ENCODE results near the gene PPP2R5A.
A peak's percentile ranks its signal among the peaks of the same experiment; 100 is the strongest.
"Not testable (repeated sequence)": the region's sequence is repeated elsewhere in the genome, so short reads cannot be mapped to it uniquely, and the experiment has no call there.

PPP2R5A gene

DNA sequence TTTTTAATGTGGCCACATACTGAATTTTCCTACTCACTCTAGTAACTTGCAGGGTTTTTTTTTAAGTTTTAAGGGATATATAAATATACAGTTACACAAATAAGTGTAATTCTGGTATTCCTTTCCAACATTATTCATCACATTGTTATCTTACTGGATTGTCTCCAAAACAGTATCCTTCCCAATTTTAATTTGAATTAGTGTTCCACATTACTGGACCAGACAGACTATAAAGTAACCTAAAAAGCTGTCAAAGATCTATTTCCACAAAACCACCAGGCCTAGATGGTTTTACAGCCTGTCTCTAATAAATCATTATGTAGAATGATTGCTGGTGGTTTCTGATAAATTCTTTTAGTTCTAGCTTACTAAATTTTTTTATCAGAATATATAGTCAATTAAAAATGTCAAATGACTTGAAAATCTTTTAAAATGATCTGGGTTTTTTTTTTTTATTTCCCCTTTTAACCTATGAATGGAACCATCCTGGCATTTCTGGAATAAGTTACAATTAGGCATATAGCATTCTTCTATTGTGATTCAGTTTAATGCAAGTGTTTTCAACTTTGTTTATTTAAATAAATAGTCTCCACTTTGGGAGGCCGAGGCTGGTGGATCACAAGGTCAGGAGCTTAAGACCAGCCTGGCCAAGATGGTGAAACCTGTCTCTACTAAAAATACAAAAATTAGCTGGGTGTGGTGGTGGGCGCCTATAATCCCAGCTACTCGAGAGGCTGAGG is 70.2 kb downstream of the PPP2R5A start:
- no peak for DNase-seq (ENCODE audit: low spot score)

DNA sequence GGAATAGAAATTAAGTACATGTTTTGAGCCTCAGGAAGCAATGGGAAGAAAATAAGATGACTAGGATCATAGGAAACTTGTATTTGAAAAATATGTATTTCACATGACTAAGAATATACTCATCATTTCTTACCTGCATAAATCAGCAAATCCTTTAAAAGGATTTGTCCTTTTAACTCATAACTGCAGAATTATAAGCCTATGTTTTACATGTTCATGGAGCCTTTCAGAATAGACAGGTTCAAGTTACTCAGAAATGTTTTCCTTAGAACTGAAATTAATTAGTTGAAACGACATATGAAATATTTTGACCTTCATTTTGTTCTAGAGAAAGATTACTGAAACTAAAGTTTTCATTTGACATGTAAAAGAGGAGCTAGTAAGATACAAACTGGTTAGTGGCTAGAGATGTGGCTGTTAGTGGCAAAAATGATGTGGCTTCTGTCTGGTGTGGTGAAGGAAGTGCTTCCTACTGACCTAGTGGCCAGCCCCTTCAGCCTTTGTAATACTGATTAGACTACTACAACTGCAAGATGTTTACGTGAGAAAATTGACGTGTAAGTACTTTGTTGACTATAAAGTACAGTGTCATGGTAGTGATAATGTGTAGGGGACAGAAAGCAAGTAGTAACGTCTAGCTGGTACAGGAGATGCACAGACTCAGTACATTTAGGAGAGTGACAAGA is 74.7 kb downstream of the PPP2R5A start:
- DNase-seq (ENCODE audit: low spot score) = no peak

DNA sequence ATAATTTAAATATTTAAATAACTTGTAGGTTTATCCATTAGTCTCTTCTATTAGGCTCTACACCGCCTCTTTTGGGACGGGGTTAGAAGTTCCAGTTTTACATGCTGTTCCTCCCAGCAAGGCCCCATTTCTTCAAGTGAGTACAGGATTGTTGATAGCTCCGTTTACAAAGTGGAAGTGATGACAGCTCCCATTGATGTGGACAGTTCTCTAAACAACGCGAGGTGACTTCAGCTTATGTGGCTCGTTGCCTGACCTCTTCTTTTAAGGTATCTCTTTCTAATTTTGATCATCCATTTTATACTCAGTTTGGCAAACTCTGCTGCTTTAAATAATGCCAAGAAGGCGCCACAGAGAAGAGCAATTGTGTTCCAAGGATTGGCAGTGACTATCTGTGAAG is 79.8 kb downstream of the PPP2R5A start:
- DNase-seq (ENCODE audit: low spot score) = no peak

DNA sequence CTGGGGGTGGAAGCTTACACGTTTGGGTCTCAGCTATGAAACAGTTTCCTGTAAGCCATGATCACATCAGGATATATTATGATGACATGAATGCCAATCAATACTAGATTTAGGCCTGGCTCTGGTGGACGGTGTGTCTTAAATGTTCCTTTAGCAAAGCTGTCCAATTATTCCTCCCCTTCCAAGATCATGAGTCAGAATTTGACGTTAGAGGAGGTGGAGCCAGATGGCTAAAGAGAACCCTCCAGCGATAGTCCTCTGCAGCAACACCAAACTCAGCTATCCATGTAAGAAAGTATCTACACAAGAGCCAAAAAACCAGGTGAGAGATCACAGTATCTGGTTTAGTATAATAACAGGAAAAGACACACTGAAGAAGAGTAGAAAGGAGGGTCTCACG is 81.7 kb downstream of the PPP2R5A start:
- DNase-seq (ENCODE audit: low spot score) = no peak

GRCh38 chr1:212367474-212368072 is 82.4 kb downstream of the PPP2R5A start:
- DNase-seq (ENCODE audit: low spot score) = peak; percentile 5

GRCh38 chr1:212368073-212368484 is 82.9 kb downstream of the PPP2R5A start:
- DNase-seq (ENCODE audit: low spot score) = peak; percentile 63

DNA sequence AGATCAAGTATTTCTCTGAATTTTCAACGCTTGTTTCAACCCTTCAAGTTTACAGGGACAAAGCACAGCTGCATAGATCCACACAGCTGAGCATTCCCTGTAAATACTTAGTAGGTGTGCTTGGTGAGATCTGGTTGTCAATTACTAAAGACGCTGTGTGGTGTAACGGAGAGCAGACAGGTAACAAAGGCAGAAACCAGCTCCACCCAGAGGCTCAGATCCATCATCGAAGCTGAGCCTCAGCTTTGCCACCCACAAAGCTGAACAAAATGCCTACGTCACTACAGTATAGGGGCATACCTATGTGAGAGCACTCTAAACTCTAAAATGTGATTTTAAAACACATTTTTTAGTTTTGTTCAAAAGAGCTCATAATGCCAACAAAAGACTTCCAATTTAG is 90.8 kb downstream of the PPP2R5A start:
- no peak for DNase-seq (ENCODE audit: low spot score)

DNA sequence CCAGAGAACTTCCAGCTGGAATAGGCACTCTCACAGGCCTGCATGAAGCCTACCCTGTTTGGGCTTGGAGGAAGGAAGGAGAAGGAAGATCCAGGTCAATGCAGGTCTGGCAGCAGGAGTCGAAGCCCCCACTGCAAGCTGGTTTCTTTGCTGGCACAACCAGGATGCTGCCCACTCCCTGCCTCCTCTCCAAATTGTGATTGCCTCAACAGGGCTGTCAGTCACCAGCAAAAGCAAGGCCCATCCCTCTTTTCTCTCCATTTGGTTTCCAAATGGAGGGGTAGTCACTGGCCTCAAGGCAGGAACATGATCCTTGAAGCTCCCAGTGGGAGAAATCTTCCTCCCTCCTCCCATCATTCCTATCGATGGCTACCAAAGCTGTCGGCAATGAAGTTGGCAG is 92.4 kb downstream of the PPP2R5A start:
- DNase-seq (ENCODE audit: low spot score) = no peak

- DNase-seq (ENCODE audit: low spot score) = no peak
Measured at GRCh38 chr1:212379366-212379765, 94.2 kb downstream of the PPP2R5A start.

DNA sequence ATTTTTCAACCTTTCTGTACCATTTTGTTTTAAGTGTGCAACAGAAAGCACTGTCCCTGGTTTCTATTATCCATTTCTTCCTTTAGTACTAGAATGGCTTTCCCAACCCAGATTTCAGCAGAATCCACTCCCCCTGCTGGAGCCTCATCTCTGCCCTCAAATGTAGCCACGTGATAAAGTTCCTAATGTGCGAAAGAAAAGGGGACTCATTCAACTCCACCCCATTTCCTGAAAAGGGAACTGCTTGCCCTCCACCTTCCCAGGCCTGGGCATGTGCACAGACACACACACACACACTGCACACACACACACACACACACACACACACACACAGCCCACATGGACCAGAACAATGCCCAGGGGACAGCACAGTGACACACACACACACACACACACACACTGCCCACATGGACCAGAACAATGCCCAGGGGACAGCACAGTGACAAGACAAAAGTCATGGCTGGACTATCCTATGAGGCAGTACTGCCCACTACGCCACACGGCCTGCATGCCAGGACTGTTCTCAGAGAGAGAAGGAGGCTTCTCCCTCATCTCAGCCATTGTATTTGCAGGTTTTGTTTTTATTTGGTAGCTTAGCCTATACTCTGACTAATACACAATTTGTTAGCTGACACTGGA is 96.3 kb downstream of the PPP2R5A start:
- DNase-seq (ENCODE audit: low spot score) = no peak

DNA sequence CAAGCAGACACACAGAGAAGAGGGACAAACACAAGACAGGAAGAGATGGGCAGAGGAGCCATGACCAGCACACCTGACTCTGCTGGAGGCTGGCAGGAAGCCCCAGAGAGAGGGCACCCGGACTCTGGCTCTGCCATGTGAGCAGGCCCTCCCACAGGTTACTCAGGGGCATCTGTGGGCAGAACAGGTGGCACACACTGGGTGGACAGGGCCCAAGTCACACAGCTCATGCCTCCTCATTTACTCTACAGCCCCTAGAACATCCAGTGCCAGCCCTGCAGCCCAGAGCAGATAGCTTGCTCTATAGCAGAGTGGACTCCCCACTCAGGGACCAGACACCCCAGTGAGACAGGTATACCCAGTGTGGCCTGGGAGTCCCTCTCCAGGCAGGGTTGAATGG is 100.8 kb downstream of the PPP2R5A start:
- no peak for DNase-seq (ENCODE audit: low spot score)

DNA sequence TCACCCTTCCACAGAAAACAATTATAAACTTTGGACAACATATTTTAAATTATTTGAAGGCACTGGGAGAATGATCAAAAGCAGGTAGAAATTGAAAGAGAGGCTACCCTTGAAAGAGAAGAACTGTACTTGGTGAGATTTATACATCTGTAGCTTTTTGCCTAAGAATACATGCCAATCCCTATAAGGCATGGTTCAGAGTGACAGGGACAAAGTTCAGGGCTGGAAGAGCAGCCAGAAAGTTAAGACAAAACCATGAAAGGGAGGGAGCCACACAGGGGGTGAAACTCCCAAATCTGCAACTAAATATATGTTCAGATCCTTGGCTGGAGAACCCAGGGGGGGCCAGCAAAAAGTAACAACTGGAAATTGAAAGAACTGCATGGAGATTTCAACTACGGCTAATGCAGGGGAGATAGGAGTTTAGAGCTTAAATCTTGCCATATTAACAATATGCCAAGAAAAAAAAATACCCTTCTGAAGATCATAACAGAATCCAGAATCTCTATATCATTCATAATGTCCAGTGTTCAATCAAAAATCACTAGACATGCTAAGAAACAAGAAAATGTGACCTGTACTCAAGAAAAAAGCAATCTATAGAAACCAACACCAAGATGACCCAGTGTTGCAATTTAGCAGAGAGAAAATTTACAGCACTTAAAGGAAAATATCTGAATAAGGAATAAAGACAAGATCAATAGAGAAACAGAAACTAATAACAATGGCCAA is 103.9 kb downstream of the PPP2R5A start:
- no peak for DNase-seq (ENCODE audit: low spot score)

DNA sequence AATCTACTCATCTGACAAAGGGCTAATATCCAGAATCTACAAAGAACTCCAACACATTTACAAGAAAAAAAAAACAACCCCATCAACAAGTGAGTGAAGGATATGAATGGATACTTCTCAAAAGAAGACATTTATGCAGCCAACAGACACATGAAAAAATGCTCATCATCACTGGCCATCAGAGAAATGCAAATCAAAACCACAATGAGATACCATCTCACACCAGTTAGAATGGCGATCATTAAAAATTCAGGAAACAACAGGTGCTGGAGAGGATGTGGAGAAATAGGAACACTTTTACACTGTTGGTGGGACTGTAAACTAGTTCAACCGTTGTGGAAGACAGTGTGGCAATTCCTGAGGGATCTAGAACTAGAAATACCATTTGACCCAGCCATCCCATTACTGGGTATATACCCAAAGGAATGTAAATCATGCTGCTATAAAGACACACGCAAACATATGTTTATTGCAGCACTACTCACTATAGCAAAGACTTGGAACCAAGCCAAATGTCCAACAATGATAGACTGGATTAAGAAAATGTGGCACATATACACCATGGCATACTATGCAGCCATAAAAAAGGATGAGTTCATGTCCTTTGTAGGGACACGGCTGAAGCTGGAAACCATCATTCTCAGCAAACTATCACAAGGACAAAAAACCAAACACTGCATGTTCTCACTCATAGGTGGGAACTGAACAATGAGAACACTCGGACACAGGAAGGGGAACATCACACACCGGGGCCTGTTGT is 110.6 kb downstream of the PPP2R5A start:
- not testable (repeated sequence) for DNase-seq (ENCODE audit: low spot score)

DNA sequence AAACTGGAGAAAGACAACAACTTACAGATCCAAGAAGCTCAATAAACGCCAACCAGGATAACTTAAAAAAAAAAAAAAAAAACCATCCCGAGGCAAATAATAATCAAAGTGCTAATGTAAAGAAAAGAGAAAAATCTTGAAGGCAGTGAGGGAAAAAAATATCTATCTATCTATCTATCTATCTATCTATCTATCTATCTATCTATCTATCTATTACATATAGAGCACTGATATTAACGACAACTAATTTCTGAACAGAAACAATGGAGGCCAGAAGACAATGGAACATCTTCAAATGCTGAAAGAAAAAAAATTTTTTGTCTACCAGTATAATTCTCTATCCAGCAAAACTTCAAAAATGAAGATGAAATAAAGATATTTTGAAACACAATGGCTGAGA is 111.4 kb downstream of the PPP2R5A start:
- DNase-seq (ENCODE audit: low spot score) = no peak

GRCh38 chr1:212397171-212397570 is 112.0 kb downstream of the PPP2R5A start:
- no peak for DNase-seq (ENCODE audit: low spot score)

DNA sequence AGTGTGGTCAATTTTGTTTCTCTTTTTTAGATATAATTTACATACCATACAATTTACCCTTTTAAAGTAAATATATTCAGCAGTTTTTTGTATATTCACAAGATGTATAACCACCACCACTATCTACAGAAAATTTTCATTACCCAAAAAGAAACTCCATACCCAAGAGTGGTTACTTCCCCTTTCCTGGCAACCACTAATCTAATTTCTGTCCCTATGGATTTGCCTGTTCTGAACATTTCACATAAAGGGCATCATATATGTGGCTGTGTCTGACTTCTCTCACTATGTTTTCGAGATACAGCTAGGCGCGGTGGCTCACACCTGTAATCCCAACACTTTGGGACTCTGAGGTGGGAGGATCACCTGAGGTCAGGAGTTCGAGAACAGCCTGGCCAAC is 115.8 kb downstream of the PPP2R5A start:
- no peak for DNase-seq (ENCODE audit: low spot score)

DNA sequence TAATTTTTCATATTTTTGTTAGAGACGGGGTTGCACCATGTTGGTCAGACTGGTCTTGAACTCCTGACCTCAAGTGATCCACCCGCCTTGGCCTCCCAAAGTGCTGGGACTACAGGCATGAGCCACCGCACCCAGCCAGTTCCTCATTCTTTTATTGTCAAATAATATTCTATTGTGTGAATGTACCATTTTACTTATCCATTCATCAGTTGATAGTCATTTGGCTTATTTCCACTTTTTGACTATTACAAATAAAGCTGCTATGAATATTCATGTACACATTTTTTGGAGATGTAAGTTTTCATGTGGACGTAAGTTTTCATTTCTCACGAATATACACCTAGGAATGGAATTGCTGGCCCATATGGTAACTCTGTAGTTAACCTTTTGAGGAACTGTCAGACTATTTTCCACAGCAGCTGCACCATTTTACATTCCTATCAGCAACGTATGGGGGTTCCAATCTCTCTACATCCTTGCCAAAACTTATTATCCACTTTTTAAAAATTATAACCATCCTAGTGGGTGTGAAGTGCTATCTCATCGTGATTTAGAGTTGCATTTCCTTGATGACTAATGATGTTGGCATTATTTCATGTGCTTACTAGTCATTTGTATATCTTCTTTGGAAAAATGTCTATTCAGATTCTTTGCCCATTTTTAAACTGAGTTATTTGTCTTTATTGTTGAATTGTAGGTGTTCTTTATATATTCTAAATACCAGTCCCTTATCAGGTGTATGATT is 116.8 kb downstream of the PPP2R5A start:
- no peak for DNase-seq (ENCODE audit: low spot score)

- DNase-seq (ENCODE audit: low spot score) = no peak
Measured at GRCh38 chr1:212402666-212403321, 117.6 kb downstream of the PPP2R5A start.

DNA sequence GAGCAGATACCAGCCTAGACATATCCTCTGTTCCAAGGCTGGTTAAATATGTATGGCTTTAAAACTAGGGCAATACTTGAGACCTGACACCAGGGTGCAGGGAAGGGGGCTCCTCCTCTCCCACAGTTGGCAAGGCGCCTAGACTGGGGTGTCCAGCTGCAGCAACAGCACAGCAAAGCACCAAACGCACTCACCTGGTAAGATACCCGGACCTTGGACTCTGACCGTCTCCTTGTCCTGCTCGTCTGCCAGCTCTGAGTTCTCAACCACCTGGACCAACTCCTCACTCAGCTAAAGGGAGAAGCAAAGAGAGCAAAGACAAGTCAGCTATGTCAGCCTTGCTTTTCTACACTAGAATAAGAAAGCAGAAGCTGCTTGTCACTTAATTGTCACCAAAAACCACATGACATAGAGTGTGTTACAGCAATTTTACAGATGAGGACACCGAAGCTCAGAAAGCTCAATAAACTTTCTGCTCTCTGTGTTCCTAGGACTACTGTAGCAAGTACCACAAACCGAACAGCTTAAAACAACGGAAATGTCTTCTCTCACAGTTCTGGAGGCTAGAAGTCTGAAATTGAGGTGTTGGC is 125.1 kb downstream of the PPP2R5A start:
- no peak for DNase-seq (ENCODE audit: low spot score)

All from germinal center (tissue), 1 donor.